Measurements from ENCODE around the gene FRS3.

The FRS3 gene

GRCh38 chr6:41730531-41731436 is 48.9 kb downstream of the FRS3 start:
- TF ChIP-seq CTCF (IDR thresholded peaks at IDR 0.05), result no peak

GRCh38 chr6:41729624-41730023 is 50.1 kb downstream of the FRS3 start:
- TF ChIP-seq CTCF (IDR thresholded peaks at IDR 0.05), result no peak

- TF ChIP-seq CTCF (IDR thresholded peaks at IDR 0.05), result no peak
Observed at GRCh38 chr6:41728954-41729353, 50.7 kb downstream of the FRS3 start.

- TF ChIP-seq CTCF (IDR thresholded peaks at IDR 0.05), result no peak
Observed at GRCh38 chr6:41728073-41728936, 51.4 kb downstream of the FRS3 start.

- no peak for TF ChIP-seq CTCF (IDR thresholded peaks at IDR 0.05)
Observed at GRCh38 chr6:41727705-41728072, 52.0 kb downstream of the FRS3 start.

GRCh38 chr6:41726876-41727275 is 52.8 kb downstream of the FRS3 start:
- TF ChIP-seq CTCF (IDR thresholded peaks at IDR 0.05), result no peak

GRCh38 chr6:41724586-41725501 is 54.9 kb downstream of the FRS3 start:
- TF ChIP-seq CTCF (IDR thresholded peaks at IDR 0.05), result no peak
